GM20000 (cell line): ENCODE measurements around the gene CSMD2.

Source experiments
- DNase-seq: peaks from one replicate; pipeline ENCODE4 v3.0.0; 2012; ENCODE audit warnings: low spot score
- TF ChIP-seq, protein P1 (sequence below): IDR thresholded peaks from 2 replicates; pipeline ENCODE4 v1.5.1; 2012; ENCODE audit warnings: mild to moderate bottlenecking, control low read depth; ENCODE audit errors: extremely low read depth, missing control alignments

Gene CSMD2

DNA sequence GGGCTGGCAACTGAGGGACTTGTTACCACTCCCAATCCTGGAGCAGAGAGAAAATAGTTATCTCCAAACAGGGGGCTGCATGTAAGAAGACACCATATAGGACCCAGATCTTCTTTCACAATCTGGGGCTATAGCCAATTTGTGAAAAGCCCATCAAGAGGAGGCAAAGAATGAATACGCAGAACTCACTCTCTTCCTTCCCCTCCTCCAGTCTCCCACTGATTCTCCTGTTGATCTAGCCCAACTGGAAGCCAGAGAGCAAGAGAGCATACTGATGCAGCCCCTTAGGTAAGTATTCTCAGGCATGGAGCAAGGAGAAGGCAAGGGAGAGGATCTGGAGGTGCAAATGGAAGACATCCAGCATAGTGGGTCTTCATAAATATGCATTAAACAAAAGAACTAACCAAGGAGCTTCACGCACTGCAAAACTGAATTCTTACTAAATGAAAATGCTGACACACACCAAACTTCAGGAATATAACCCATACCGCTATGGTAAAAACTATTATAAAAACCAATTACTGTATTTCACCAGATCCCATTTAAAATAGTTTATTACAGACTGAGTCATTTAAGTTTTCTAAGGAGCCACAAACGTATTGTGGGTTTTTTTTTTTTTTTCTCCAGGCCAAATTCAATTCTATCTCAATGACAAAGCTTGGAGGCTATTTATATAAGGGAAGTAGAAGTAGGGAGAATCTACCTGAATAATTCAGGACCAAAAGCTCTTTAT lies 316.7 kb downstream of the CSMD2 start:
- DNase-seq = no peak

DNA sequence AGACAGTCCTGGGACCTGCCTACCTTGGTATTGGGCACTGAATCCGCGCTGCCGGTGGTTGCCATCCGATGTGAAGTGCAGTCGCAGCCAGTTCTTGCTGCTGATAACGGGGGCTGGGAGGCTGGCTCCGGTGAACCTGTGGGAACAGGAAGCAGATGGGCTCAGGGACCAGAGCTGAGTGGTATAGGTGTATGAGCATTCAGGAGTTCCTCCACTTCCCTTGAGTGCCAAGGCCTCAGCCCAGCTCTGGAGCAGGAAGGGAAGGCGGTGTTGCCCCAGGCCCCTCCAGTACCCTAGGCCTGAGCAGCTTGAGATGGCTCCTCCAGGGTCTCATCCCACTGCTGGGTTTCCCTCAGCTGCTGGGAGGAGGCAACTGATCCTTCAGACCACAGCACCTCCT lies 318.2 kb downstream of the CSMD2 start:
- TF ChIP-seq, protein P1, sequence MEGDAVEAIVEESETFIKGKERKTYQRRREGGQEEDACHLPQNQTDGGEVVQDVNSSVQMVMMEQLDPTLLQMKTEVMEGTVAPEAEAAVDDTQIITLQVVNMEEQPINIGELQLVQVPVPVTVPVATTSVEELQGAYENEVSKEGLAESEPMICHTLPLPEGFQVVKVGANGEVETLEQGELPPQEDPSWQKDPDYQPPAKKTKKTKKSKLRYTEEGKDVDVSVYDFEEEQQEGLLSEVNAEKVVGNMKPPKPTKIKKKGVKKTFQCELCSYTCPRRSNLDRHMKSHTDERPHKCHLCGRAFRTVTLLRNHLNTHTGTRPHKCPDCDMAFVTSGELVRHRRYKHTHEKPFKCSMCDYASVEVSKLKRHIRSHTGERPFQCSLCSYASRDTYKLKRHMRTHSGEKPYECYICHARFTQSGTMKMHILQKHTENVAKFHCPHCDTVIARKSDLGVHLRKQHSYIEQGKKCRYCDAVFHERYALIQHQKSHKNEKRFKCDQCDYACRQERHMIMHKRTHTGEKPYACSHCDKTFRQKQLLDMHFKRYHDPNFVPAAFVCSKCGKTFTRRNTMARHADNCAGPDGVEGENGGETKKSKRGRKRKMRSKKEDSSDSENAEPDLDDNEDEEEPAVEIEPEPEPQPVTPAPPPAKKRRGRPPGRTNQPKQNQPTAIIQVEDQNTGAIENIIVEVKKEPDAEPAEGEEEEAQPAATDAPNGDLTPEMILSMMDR = no peak
- DNase-seq = no peak

More for the DNA sequence above, 316.7 kb downstream of the CSMD2 start:
- TF ChIP-seq, protein P1 = no peak

GRCh38 chr1:33844166-33844565 lies 320.9 kb downstream of the CSMD2 start:
- TF ChIP-seq, protein P1 = no peak
- DNase-seq = no peak

DNA sequence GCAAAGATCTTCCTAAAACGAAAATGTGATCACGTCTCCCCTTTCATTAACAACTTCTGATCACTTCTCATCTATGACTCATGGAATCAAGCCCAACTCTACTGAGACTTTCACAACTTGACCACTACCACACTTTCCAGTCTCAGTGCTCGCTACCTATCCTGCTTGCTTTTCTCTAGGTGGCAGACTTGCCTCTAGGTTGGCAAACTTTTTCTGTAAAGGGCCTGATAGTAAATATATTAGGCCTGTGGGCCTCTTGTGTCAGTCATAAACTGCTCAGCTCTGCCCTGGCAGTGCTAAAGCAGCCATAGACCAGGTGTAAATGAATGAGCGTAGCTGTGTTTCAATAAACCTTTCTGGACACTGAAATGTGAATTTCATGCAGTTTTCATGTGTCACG lies 322.7 kb downstream of the CSMD2 start:
- DNase-seq = no peak
- TF ChIP-seq, protein P1 = no peak

DNA sequence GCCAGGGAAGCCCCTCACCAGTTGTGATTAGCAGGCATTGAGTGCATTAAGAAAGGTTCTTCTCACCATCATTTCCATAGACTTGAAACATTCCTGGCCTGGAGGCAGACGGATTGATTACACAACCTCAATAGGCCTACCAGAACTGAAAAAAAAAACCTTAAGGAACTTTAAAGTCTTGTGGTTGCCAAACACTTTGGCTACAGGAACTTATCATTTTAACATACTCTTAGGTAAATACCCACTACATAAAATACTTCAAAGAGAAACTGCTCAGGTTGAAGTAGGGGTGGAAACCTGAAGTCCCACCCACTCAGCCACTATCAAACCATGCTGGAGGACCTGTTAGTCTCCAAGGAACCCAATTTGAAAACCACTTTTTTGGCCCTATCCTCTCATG lies 323.5 kb downstream of the CSMD2 start:
- no peak for DNase-seq
- TF ChIP-seq, protein P1 = no peak

- TF ChIP-seq, protein P1 = no peak
- no peak for DNase-seq
Measured at GRCh38 chr1:33837635-33838034, 327.4 kb downstream of the CSMD2 start.

GRCh38 chr1:33836911-33837310 lies 328.1 kb downstream of the CSMD2 start:
- DNase-seq = no peak
- TF ChIP-seq, protein P1 = no peak
